ENCODE measurements around the gene ZNF579.

GRCh38 chr19:55602104-55603001, 21.7 kb upstream of the ZNF579 start:
- TF ChIP-seq CTCF (IDR thresholded peaks at IDR 0.05 in 2 of 3, conservative IDR thresholded peaks at IDR 0.05 in 1 of 3; ENCODE audit: control insufficient read depth in 2 of 3, extremely low read depth in 1 of 3, insufficient read depth in 1 of 3, low read depth in 3 of 3, low read length in 3 of 3) (no peak), ZBTB33 (IDR thresholded peaks at IDR 0.05) (no peak), HDAC6 (IDR thresholded peaks at IDR 0.05; ENCODE audit: unreplicated experiment) (no peak), CHD1 (IDR thresholded peaks at IDR 0.05; ENCODE audit: low read depth, low read length) (no peak), SP1 (IDR thresholded peaks at IDR 0.05; ENCODE audit: low read depth, low read length) (no peak), NR2F1 (conservative IDR thresholded peaks at IDR 0.05) (no peak), ETV6 (conservative IDR thresholded peaks at IDR 0.05 in 1 of 2, IDR thresholded peaks at IDR 0.05 in 1 of 2; ENCODE audit: borderline replicate concordance in 1 of 2, low read depth in 1 of 2) (no peak), POLR2AphosphoS5 (IDR thresholded peaks at IDR 0.05; ENCODE audit: low read length) (no peak), NR2C2 (IDR thresholded peaks at IDR 0.05; ENCODE audit: borderline replicate concordance, control insufficient read depth, insufficient read length, low read depth) (no peak), NRF1 (conservative IDR thresholded peaks at IDR 0.05; ENCODE audit: low read depth, low read length) (no peak), E2F8 (IDR thresholded peaks at IDR 0.05; ENCODE audit: low read depth, partially characterized antibody) (no peak)
